HEK293T (cell line): Measurements from ENCODE around the gene ASB10.

ENCODE experiments used
- CTCF ChIA-PET: fragments of 350-600 bp; formaldehyde crosslinking; extraction: SDS; loops from one replicate; lab custom pipeline; 2021; ENCODE audit warnings: antibody characterized with exemption, inconsistent platforms; lab: Yijun Ruan, JAX
- POLR2A ChIA-PET: fragments of 350-600 bp; formaldehyde crosslinking; extraction: SDS; loops from one replicate; lab custom pipeline; 2020; ENCODE audit warnings: antibody characterized with exemption, inconsistent platforms; lab: Yijun Ruan, JAX
- DNase-seq: peaks from one replicate; pipeline ENCODE4 v3.0.0; 2012; ENCODE audit warnings: mixed read lengths; ENCODE audit errors: extremely low spot score
- ARNT ChIP-seq: fragments of 450-650 bp; IDR thresholded peaks from 2 replicates; pipeline ENCODE4 v1.6.1; 2017; ENCODE audit warnings: mild to moderate bottlenecking
- BHLHE40 ChIP-seq: fragments of 450-650 bp; IDR thresholded peaks from 2 replicates; pipeline ENCODE4 v1.6.1; 2016; ENCODE audit warnings: mild to moderate bottlenecking, moderate library complexity, borderline replicate concordance
- CTBP1 ChIP-seq: fragments of 450-650 bp; IDR thresholded peaks from 2 replicates; pipeline ENCODE4 v1.6.1; 2016; ENCODE audit warnings: borderline replicate concordance
- ELF4 ChIP-seq: fragments of 450-650 bp; IDR thresholded peaks from 2 replicates; pipeline ENCODE4 v1.6.1; 2017; ENCODE audit warnings: antibody characterized with exemption
- FOXA1 ChIP-seq: fragments of 450-650 bp; IDR thresholded peaks from 2 replicates; pipeline ENCODE4 v1.6.1; 2016; ENCODE audit warnings: mild to moderate bottlenecking
- FOXM1 ChIP-seq: fragments of 450-650 bp; IDR thresholded peaks from 2 replicates; pipeline ENCODE4 v1.6.1; 2017; ENCODE audit warnings: mild to moderate bottlenecking, borderline replicate concordance
- HDGF ChIP-seq: fragments of 450-650 bp; IDR thresholded peaks from 2 replicates; pipeline ENCODE4 v1.6.1; 2017; ENCODE audit warnings: antibody characterized with exemption, borderline replicate concordance
- L3MBTL2 ChIP-seq: fragments of 450-650 bp; conservative IDR thresholded peaks from 2 replicates; pipeline ENCODE4 v1.6.1; 2016; ENCODE audit warnings: mild to moderate bottlenecking
- LEF1 ChIP-seq: fragments of 450-650 bp; IDR thresholded peaks from 2 replicates; pipeline ENCODE4 v1.6.1; 2017; ENCODE audit warnings: mild to moderate bottlenecking, borderline replicate concordance
- NFRKB ChIP-seq: fragments of 450-650 bp; IDR thresholded peaks from 2 replicates; pipeline ENCODE4 v1.6.1; 2016; ENCODE audit warnings: mild to moderate bottlenecking, moderate library complexity
- SP1 ChIP-seq: fragments of 450-650 bp; IDR thresholded peaks from 2 replicates; pipeline ENCODE4 v1.6.1; 2017
- SUZ12 ChIP-seq: fragments of 450-650 bp; IDR thresholded peaks from 2 replicates; pipeline ENCODE4 v1.6.1; 2016; ENCODE audit warnings: mild to moderate bottlenecking
- TARDBP ChIP-seq: fragments of 450-650 bp; IDR thresholded peaks from 2 replicates; pipeline ENCODE4 v1.6.1; 2016
- ZNF384 ChIP-seq: fragments of 450-650 bp; IDR thresholded peaks from 2 replicates; pipeline ENCODE4 v1.6.1; 2016
- TF ChIP-seq, protein P1 (sequence below): fragments of 450-650 bp; IDR thresholded peaks from 2 replicates; pipeline ENCODE4 v1.6.1; 2016

Gene ASB10, protein sequence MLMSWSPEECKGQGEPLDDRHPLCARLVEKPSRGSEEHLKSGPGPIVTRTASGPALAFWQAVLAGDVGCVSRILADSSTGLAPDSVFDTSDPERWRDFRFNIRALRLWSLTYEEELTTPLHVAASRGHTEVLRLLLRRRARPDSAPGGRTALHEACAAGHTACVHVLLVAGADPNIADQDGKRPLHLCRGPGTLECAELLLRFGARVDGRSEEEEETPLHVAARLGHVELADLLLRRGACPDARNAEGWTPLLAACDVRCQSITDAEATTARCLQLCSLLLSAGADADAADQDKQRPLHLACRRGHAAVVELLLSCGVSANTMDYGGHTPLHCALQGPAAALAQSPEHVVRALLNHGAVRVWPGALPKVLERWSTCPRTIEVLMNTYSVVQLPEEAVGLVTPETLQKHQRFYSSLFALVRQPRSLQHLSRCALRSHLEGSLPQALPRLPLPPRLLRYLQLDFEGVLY

DNA sequence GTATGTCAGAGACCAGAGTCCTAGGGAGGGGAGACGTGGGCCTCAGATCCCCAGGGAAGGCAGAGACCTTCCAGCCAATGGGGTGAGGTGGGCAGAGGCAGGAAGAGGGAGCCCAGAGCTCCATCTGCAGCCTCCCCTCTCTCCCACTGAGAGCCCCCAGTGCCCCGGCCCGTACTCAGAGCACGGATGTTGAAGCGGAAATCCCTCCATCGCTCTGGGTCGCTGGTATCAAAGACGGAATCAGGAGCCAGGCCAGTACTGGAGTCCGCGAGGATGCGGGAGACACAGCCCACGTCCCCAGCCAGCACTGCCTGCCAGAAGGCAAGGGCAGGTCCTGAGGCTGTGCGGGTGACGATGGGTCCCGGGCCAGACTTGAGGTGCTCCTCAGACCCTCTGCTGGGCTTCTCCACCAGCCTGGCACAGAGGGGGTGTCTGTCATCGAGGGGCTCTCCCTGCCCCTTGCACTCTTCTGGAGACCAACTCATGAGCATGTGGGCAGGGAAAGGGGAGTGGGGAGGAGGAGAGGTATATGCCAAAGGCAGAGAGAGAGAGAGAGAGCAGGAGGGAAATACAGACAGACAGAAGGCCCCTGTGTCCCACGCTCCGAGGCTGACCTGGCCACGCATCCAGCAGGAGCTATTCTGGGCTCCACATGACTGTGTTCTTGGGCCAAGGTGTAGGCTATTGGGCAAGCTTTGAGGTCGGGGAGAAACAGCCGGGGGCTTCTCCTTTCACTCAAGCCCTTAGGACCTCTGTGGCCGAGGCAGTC, at the start of gene ASB10:
ASB10 (minus strand) TSS at position 611 of the 769 bp plus-strand sequence; CDS start at position 491, 120 bp downstream.
- DNase-seq: no peak
- TF ChIP-seq ZNF384 (no peak), SP1 (no peak), SUZ12 (no peak)
- TF ChIP-seq, protein P1, sequence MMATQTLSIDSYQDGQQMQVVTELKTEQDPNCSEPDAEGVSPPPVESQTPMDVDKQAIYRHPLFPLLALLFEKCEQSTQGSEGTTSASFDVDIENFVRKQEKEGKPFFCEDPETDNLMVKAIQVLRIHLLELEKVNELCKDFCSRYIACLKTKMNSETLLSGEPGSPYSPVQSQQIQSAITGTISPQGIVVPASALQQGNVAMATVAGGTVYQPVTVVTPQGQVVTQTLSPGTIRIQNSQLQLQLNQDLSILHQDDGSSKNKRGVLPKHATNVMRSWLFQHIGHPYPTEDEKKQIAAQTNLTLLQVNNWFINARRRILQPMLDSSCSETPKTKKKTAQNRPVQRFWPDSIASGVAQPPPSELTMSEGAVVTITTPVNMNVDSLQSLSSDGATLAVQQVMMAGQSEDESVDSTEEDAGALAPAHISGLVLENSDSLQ: no peak
- ChIA-PET CTCF (interaction anchor here (1.3 kb wide), 1 partner anchor 10 kb away, joined by 3 read pairs; no protein-coding TSS in a partner anchor), POLR2A (no interaction called here)

DNA sequence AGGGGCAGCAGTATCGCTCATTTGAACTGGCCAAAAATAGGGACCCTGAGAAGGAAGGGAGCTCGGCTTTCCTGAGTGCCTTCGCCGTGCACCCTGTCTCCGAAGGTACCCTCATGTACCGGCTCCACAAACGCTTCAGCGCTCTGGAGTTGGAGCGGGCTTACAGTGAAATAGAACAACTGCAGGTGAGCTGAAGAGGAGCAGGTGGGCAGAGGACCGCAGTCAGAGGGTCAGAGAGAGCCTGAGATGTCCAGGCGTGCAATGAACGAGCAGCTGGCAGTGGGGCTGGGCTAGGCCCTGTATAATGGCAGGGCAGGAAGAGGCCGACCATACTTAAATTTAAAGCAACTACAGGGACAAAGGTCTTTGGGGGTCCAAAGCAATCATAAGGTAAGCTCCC, 49.4 kb upstream of the ASB10 start:
- ChIA-PET CTCF (interaction anchor here (0.6 to 4.8 kb wide), 3 partner anchors 8 to 23 kb away, joined by 3 to 31 read pairs (median 12); no protein-coding TSS in a partner anchor), POLR2A (interaction anchor here (0.8 to 2.6 kb wide), 6 partner anchors 8 to 15 kb away, joined by 3 to 36 read pairs (median 4); partner anchors contain the start of gene ABCF2)
- no peak for TF ChIP-seq ELF4
- no peak for TF ChIP-seq FOXM1
- no peak for TF ChIP-seq ARNT
- TF ChIP-seq SUZ12: no peak
- TF ChIP-seq, protein P1: no peak
- TF ChIP-seq HDGF: no peak
- TF ChIP-seq NFRKB: no peak
- no peak for TF ChIP-seq SP1
- TF ChIP-seq TARDBP: no peak
- no peak for TF ChIP-seq FOXA1
- no peak for TF ChIP-seq BHLHE40
- no peak for DNase-seq

DNA sequence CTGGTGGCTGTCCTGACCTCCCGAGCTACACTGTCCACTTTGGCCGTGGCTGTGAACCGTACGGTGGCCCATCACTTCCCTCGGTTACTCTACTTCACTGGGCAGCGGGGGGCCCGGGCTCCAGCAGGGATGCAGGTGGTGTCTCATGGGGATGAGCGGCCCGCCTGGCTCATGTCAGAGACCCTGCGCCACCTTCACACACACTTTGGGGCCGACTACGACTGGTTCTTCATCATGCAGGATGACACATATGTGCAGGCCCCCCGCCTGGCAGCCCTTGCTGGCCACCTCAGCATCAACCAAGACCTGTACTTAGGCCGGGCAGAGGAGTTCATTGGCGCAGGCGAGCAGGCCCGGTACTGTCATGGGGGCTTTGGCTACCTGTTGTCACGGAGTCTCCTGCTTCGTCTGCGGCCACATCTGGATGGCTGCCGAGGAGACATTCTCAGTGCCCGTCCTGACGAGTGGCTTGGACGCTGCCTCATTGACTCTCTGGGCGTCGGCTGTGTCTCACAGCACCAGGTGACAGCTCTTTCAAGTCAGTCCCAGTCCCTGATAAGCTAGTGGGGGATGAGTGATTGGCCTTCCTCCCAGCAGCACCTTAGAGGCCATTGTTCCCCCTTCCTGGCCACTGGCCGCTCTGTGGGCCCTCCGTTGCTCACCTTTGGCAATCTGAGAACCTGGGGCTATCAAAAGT, 48.2 kb upstream of the ASB10 start:
- no peak for TF ChIP-seq BHLHE40
- ChIA-PET POLR2A (interaction anchor here (0.5 to 2.6 kb wide), 3 partner anchors 8 to 204 kb away, joined by 3 to 36 read pairs (median 5); partner anchors contain the start of gene ABCF2), CTCF (interaction anchor here (0.8 to 4.8 kb wide), 3 partner anchors 9 to 12 kb away, joined by 3 to 31 read pairs (median 3); no protein-coding TSS in a partner anchor)

DNA sequence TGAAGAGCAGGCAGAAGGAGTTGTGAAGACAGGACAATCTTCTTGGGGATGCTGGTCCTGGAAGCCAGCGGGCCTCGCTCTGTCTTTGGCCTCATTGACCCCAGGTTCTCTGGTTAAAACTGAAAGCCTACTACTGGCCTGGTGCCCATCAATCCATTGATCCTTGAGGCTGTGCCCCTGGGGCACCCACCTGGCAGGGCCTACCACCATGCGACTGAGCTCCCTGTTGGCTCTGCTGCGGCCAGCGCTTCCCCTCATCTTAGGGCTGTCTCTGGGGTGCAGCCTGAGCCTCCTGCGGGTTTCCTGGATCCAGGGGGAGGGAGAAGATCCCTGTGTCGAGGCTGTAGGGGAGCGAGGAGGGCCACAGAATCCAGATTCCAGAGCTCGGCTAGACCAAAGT, 46.8 kb upstream of the ASB10 start:
- CTCF ChIA-PET: interaction anchor here (0.6 to 4.8 kb wide), 3 partner anchors 9 to 110 kb away, joined by 3 to 31 read pairs (median 4); no protein-coding TSS in a partner anchor
- DNase-seq: no peak
- TF ChIP-seq BHLHE40 (no peak), HDGF (no peak), FOXA1 (no peak), TARDBP (no peak), LEF1 (no peak), ZNF384 (no peak), CTBP1 (no peak), L3MBTL2 (no peak)
- POLR2A ChIA-PET: interaction anchor here (2.1 to 2.3 kb wide), 2 partner anchors 15 to 18 kb away, joined by 7 to 10 read pairs; no protein-coding TSS in a partner anchor

More for the DNA sequence above, 48.2 kb upstream of the ASB10 start:
- DNase-seq: no peak

DNA sequence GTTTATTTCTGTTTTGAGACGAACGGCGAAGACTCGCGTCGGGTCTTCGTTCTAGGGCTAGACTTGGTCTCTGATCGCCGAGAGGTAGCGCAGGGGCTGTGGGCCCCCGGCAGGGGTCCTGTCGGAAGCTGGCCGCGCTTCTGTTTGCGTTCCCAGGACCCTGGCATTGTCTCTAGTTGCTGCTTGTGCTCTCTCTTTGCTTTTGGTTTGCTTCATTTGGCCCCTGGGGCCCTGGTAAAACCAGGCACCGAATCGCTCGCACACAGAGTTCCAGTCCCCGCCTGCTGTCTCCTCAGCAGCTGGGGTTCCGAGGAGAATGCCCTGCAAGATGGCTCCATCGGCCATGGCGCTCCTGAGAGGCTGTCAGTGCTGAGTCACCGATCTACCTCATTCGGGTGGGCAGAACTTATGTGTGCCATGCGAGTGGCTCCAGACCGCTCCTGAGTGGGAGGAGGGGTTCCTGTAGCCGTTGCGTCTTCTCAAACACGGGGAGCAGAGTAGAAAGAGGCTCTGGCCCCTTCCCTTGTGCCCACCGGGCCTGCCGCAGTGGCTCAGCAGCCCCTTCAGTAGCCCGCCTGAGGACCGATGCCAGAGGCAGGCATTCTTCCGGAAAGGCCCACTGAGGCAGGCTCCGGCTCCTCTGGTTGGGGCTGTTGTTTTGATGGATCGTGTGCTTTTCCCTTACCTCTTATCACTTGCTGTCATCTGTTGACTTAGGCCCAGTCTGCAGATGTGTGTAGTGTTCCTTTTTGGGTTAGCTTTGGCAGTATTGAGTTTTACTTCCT, 46.1 kb upstream of the ASB10 start:
- CTCF ChIA-PET: interaction anchor here (0.6 to 4.8 kb wide), 4 partner anchors 10 to 124 kb away, joined by 3 to 31 read pairs (median 4); no protein-coding TSS in a partner anchor
- TF ChIP-seq FOXM1 (no peak), CTBP1 (no peak), L3MBTL2 (no peak), ZNF384 (no peak), SP1 (no peak), HDGF (no peak), SUZ12 (no peak)
- TF ChIP-seq, protein P1: no peak
- POLR2A ChIA-PET: interaction anchor here (0.6 to 2.3 kb wide), 16 partner anchors 8 to 152 kb away, joined by 3 to 17 read pairs (median 5); partner anchors contain the start of genes AGAP3, FASTK and SMARCD3
- peak; percentile 64 for DNase-seq
